NCI-H2171 treated with DMSO at 0.1 percent for 48 hours (cell line): Measurements from ENCODE around the gene RHEX.
"Not testable (repeated sequence)": the region's sequence is repeated elsewhere in the genome, so short reads cannot be mapped to it uniquely, and the experiment has no call there.

Experiments used
- DNase-seq: peaks from one replicate; lab custom pipeline; 2025; lab: John Stamatoyannopoulos, UW

RHEX gene

DNA sequence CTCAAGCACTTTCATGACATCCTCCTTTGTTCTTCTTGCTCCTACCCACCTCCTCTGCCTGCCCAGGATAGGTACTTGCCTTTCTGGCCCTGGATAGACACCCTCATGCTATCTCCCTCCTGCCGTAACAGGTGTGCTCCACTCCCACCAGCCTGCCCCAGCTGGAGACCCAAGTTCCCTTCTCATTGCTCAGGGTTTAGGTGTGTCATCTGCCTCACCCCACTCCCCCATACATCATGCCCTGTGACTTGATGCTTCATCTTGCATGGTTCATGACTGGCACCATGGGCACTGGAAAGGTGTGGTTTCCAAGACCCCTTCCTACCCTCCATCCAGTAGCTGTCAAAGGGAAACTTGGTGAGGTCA lies 5.9 kb downstream of the RHEX start:
- no peak for DNase-seq

- no peak for DNase-seq
Observed at GRCh38 chr1:206059355-206059915, 6.5 kb downstream of the RHEX start.

DNA sequence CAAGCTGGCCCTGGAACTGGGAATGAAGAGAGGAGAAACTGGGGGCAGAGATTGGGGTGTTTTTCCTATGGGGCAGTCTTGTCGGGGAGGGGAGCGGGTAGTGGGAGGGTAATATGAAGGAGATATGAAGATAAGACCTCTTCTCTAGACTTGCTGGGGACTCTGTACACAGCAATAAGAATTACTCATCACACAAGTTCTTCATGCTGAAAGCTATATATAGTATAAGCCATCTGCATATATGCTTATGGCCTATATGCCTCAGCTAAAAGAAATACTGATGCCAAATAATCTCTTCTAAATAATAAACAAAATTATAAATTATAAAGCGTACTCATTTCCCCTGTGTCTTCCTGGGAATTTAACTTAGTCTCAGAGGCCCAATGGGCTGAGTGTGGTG lies 7.9 kb downstream of the RHEX start:
- no peak for DNase-seq

DNA sequence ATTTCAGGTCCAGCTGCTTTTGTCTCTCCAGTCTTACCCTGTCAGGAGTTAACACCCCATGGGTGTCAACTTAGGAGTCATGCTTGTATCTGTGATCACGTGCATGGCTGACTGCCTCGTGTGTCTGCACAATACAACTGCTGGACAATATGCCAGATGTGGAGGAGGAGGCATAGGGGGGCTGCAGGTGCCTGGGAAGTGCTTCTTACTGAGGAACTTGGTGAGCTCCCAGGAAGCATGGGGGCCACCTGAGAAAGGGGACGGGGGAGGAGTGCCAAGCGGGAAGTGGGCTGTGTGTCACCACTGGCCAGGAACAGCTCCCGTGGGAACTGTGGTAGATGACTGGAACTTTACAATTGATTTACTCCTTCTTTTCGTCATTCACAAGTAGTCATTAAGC lies 9.5 kb downstream of the RHEX start:
- no peak for DNase-seq

DNA sequence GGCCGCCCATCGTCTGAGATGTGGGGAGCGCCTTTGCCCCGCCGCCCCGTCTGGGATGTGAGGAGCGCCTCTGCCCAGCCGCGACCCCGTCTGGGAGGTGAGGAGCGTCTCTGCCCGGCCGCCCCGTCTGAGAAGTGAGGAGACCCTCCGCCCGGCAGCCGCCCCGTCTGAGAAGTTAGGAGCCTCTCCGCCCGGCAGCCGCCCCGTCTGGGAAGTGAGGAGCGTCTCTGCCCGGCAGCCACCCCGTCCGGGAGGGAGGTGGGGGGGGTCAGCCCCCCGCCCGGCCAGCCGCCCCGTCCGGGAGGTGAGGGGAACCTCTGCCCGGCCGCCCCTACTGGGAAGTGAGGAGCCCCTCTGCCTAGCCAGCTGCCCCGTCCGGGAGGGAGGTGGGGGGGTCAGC lies 11.0 kb downstream of the RHEX start:
- not testable (repeated sequence) for DNase-seq

DNA sequence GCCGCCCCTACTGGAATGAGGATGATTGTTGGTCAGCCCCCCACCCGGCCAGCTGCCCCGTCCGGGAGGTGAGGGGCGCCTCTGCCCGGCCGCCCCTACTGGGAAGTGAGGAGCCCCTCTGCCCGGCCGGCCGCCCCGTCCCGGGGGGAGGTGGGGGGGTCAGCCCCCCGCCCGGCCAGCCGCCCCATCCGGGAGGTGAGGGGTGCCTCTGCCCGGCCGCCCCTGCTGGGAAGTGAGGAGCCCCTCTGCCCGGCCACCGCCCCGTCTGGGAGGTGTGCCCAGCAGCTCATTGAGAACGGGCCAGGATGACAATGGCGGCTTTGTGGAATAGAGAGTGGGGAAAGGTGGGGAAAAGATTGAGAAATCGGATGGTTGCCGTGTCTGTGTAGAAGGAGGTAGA lies 11.5 kb downstream of the RHEX start:
- not testable (repeated sequence) for DNase-seq

- no peak for DNase-seq
Observed at GRCh38 chr1:206065547-206066145, 12.7 kb downstream of the RHEX start.

DNA sequence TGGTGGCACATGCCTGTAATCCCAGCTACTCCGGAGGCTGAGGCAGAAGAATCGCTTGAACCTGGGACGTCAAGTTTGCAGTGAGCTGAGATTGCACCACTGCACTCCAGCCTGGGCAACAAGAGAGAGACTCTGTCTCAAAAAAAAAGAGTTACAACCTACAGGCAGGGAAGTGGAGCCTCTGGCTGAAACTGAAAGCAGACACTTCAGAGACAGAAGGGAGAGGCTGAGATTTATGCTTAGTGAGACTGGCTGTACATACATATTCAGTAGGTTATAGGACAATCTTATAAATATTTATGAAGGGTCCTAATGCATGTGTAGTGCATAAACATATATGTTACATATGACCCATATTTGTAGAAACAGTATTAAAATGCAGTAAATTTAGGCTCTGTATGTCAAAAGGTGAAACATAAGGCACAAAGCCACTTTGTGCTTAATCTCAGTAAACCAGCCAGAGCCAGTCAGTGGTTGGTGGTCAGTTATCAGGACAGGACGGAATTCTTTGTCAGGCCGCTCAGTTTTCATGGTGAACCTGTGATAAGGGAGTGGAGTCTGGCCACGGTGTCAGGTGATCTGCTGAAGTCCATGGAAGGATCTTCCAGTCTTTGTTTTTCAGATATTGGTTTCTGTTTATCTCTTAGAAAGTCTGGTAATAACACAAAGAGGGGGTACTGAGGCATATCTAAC lies 13.7 kb downstream of the RHEX start:
- no peak for DNase-seq

DNA sequence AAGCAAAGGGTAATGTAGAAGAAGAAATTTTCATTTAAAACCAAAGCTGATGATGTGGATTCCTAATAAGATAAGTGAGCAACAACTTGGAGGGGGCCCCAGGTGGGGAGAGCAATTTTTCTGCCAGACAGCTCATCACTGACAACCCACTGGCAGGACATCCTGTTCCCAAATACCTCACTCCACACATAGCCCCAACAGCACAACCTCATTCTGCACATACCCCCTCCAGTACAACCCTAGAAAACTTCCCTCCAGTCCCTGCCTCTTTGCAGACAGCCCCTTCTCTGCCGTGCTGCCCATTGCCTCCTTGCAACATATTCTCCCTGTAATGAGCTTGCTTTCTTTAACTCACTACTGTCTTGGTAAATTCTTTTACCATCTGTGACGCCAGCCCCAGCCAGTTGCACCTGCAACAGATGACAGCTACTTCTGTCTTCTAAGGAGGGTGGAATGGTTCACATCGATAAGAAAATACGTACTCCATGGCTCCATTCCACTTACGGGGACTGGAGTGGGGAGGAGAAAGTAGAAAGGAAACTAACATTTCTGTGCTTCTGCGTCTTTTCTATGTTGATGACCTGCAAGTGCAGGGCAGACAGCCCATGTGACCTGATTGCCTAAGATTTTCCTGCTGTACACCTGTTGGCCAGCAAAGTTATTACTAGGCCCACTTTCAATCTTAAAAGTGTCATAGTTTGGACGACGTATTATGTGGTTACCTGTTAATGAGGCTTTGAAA lies 14.7 kb downstream of the RHEX start:
- DNase-seq, result no peak

- no peak for DNase-seq
Observed at GRCh38 chr1:206068314-206068713, 15.3 kb downstream of the RHEX start.

- no peak for DNase-seq
Observed at GRCh38 chr1:206070627-206071304, 17.8 kb downstream of the RHEX start.

DNA sequence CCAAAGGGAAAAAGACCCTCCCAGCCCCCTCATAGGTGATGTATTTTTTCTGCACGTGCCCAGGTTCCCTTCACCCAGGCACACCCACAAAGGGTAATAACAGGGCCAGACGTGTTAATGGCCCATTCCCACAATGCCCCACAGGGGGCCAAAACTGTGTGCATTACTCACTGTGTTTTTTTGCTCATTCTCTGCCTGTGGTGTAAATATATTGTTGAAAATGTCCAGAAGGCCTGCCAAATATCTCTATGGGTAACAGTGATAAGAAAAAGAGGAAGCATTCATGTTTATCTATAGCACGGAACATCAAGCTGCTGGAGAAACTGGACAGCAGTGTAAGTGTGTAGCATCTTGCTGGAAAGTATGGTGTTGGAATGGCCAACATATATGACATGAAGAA lies 21.9 kb downstream of the RHEX start:
- DNase-seq, result no peak

DNA sequence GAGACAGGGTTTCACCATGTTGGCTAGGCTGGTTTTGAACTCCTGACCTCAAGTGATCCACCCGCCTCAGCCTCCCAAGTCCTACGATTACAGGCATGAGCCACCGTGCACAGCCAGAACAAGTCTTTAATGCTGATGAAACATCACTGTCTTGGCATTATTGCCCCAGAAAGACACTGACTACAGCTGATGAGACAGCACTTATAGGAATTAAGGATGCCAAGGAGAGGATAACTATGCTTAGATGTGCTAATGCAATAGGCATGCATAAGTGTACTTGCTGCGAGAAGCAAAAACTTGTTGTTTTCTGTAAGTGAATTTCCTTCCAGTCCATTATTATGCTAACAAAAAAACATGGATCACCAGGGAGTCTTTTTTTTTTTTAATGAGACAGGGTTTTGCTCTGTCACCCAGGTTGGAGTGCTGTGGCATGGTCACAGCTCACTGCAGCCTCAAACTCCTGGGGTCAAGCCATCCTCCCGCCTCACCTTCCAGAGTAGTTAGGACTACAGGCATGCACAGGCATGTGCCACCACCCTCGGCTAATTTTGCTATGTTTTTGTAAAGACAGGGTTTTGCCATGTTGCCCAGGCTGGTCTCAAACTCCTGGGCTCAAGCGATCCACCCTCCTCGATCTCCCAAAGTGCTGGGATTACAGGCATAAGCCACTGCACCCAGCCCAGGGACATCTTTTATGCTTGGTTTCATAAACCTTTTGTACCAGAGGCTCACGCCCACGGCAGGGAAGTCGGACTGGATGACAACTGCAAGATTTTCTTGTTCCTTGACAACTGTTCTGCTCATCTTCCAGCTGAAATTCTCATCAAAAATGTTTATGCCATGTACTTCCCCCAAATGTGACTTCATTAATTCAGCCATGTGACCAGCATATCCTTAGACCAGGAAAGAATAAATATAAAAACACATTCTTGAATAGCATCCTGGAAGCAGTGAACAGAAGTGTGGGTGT lies 23.1 kb downstream of the RHEX start:
- DNase-seq, result no peak

- no peak for DNase-seq
Observed at GRCh38 chr1:206079135-206079534, 26.2 kb downstream of the RHEX start.

- no peak for DNase-seq
Observed at GRCh38 chr1:206080026-206080820, 27.2 kb downstream of the RHEX start.

GRCh38 chr1:206081856-206082255 lies 28.9 kb downstream of the RHEX start:
- DNase-seq, result no peak

DNA sequence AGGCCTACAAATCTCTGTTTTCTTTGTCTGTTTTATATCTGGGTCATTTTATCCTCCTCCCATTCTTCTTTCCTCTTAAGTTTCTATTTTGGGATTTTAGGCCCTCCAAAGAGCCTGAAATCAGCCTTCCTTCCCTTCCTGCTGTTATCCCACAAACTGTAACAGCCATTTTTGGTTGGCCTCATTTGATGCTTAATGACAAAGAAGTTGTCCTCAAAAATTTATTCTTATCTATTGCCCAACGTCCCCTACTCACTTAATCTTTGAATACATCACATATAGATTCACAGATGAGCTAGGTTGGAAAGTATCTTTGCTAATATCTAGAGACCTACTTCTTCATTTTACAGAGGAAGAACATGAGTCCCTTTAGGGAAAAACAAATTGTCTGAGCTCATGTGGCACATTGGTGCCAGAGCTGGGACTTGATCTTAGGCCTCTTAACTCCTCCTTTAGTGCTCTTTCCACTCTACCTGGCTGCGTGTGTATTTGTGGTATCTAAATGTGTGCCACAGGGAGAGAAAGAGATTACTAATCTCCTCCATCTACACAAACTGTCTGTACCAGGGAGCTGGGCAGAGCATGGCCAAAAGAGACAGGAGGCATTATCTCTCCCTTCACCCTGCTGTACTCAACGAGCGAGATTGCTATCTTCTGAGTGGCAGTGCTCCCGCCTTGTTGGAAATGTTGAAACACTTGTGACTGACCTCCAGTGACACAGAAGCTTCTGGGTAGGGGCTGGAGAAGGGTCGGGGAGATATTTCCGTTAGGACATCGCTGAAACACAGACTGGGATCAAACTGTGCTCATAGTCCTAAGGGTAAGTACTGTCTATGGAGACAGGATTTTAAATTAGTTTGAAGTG lies 30.1 kb downstream of the RHEX start:
- DNase-seq, result no peak

DNA sequence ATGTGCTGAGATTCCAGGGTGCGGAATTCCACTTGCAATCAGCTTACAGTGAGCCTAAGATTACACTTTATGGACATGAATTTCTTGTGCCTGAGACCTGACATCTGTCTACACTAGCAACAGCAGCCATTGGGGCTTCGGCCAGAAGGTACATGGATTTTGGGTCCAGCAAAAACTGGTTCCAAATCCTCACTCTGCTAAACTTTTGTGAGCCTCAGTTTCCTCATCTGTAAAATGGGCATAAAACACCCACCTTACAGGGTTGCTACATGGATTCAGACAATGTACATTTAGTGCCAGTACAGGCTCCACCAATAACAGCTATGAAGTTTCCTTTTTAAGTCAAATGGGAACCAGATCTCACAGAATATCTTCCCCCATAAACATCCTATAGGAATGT lies 30.8 kb downstream of the RHEX start:
- DNase-seq, result no peak

DNA sequence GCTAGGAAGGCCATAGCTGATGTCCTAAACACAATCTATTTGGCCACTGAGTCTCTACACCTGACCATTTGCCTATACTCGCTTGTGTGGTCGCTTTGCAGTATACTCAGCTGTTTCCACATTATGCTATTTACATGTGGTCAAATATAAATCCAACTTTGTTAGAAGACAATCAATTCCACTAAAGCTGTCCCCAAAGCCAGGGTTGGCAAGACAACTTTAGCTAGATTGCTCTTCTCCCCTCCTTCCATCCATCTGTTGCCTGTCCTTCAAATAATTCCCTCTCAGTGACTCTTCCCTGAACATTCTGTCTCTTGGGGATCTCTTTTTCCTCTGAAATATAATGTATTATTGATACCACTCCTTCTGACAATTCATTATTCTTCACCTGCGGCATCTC lies 34.1 kb downstream of the RHEX start:
- DNase-seq, result peak; percentile 15

DNA sequence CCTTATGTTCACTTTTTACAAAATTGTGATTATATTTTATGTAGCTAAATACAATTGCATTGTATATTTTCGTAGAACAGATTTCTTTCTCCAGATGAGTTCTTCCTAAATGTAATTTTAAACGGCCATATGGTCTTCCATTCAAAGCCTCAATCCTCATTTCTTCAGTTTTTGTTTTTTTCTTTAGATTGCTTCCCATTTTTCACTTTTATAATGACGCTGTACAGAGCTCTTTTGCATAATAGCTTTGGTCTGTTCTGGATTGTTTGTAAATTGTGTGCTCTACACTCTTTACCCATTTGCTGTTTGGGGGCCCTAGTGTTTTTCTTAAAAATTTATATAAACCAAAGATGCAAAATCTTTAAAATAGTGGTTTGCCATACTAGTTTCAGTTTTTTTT lies 36.4 kb downstream of the RHEX start:
- no peak for DNase-seq
